Right lobe of liver (tissue), 6 donors: ENCODE data around the gene ETV3L. TPM values are rescaled to one million over a fixed set of nuclear protein-coding genes. Genes with fewer than 3 reads are reported as not detected.

Experiments used
- ATAC-seq, 4 donors: fragments of 200-7000 bp; cut with Tn5 transposase; one replicate each; pipeline ENCODE4 v1.9.1; 2020; ENCODE audit warnings: mild to moderate bottlenecking in 4 of 4, moderate library complexity in 4 of 4
- DNase-seq, 3 donors: peaks; one replicate each; pipeline ENCODE4 v3.0.0-alpha.2; 2020
- H3K27ac ChIP-seq, 3 donors: fragments of 200-600 bp; one replicate each; pipeline ENCODE4 v1.8.0; 2022
- H3K27me3 ChIP-seq, 2 donors: fragments of 200-600 bp; one replicate each; pipeline ENCODE4 v1.8.0; 2022
- H3K36me3 ChIP-seq, 4 donors: fragments of 200-600 bp; sonication (generic) in 1 of 4; one replicate each; pipeline versions ENCODE4 v1.5.1 to v1.8.0; 2017 to 2022; ENCODE audit warnings: control low read depth in 1 of 4
- H3K4me1 ChIP-seq, 4 donors: fragments of 200-600 bp; sonication (generic) in 1 of 4; one replicate each; pipeline versions ENCODE4 v1.5.1 to v1.8.0; 2017 to 2022; ENCODE audit warnings: control low read depth in 1 of 4
- H3K4me3 ChIP-seq, 3 donors: fragments of 200-600 bp; one replicate each; pipeline ENCODE4 v1.8.0; 2022
- H3K9me3 ChIP-seq, 4 donors: fragments of 200-600 bp; sonication (generic) in 1 of 4; one replicate each; pipeline versions ENCODE4 v1.5.1 to v1.8.0; 2017 to 2022; ENCODE audit warnings: control low read depth in 1 of 4
- CTCF ChIP-seq, 4 donors: fragments of 200-600 bp in 3 of 4; fragments of 450-650 bp in 1 of 4; IDR thresholded peaks; one replicate each; pipeline versions ENCODE4 v1.5.1 to v1.8.0; 2016 to 2022; ENCODE audit warnings: antibody characterized with exemption in 4 of 4, mild to moderate bottlenecking in 2 of 4
- POLR2A ChIP-seq: fragments of 450-650 bp; IDR thresholded peaks from one replicate; pipeline ENCODE4 v1.6.1; 2017; ENCODE audit warnings: antibody characterized with exemption, mild to moderate bottlenecking
- whole genome bisulfite sequencing: methylation state at CpG from one replicate; pipeline ENCODE4 v1.1.6; 2018; ENCODE audit warnings: low coverage, low lambda C conversion rate; ENCODE audit not compliant: insufficient coverage; ENCODE audit errors: missing lambda C conversion rate; 5-methylcytosine and 5-hydroxymethylcytosine counted together
- intact Hi-C, 2 donors: fragments of 100-400 bp; cut with DNase I; formaldehyde crosslinking; loops; one replicate each; pipeline versions ENCODE4 v1.11.2 to v1.14.1; 2022
- total RNA-seq, 6 experiments: library from RNA; depleted of rRNA in 2 of 6; stranded (reverse); fragments of >200 nt in 2 of 6; fragmentation: NEBNext Ultra II Directional in 3 of 6; extraction: Animal tissue kit (Norgen Biotek cat#: 25700) in 3 of 6; gene quantifications; one replicate each; pipeline versions ENCODE4 v1.1.0 to v1.2.4, GENCODE V29; 2016 to 2023
- donor health status: DM: no; HTN: yes; CAD: no.
- donor health status: DM: no; HTN: no; CAD: no.
- donor health status: DM: no; HTN: no; CAD: no.
- donor health status: DM: no; HTN: yes; CAD: no.
- donor health status: DM: no; HTN: yes; CAD: no.

ETV3L gene
- total RNA-seq, 6 experiments from 2014 or later, result not detected

DNA sequence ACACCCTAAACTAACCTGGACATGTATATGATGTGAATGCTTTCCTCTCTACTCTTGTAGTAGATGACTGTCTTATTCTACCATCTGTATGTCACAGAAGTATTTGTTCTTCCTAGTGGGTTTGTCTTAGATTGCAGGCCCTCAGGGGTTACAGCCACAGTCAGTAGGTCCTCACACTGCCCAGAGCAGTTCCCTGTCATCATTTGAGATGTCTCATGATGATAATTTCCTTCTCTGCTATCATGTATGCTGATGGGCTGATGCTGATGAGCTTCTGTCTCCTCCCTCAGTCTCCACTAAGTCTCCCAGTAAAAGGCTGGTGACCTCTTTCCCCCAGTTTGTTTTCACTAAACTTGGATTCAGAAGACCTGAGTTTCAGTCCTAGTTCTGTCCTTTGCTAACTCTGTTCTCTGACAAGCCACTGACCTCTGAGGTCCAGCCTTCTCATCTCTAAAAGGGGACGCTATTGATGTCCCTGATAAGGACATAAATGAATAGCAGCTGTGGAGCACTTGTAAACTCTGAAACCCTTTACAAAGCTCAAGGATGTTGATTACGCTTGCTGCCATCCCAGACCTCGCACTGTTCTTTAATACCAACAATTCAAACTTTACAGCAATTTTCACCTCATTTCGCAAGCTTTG is 41.7 kb upstream of the ETV3L start:
- no peaks in the 10 kb centered on the region for H3K9me3 ChIP-seq

GRCh38 chr1:157140063-157140588 is 40.5 kb upstream of the ETV3L start:
- TF ChIP-seq CTCF (IDR thresholded peaks at IDR 0.05) (no peak), POLR2A (no peak)
- Histone ChIP-seq H3K27me3 (no peaks in the 10 kb centered on the region), H3K4me1 (peaks cover 0 to 25% (median 9%) of the 10 kb centered on the region in 4 donors), H3K9me3 (no peaks in the 10 kb centered on the region), H3K4me3 (no peak overlapping the region), H3K27ac (no peak overlapping the region), H3K36me3 (peaks cover 0 to 8% (median 3%) of the 10 kb centered on the region in 4 donors)
- WGBS, result 52% methylated on average over 2 of the region's 2 CpGs
- DNase-seq, result no peak
- no peak for ATAC-seq
- intact Hi-C loops, result no loop called here

More for the DNA sequence above, 41.7 kb upstream of the ETV3L start:
- Histone ChIP-seq H3K4me1 (peaks cover 0 to 14% (median 4%) of the 10 kb centered on the region in 4 donors), H3K4me3 (no peak overlapping the region), H3K36me3 (no peaks in the 10 kb centered on the region), H3K27me3 (no peaks in the 10 kb centered on the region), H3K27ac (no peak overlapping the region)
- intact Hi-C loops, result no loop called here
- ATAC-seq (no peak), DNase-seq (no peak)
- WGBS, result 97% methylated on average over 4 of the region's 4 CpGs
- TF ChIP-seq POLR2A (no peak), CTCF (IDR thresholded peaks at IDR 0.05) (no peak)

GRCh38 chr1:157139052-157139715 is 39.6 kb upstream of the ETV3L start:
- peaks cover 0 to 25% (median 9%) of the 10 kb centered on the region in 4 donors for H3K4me1 ChIP-seq
- no peaks in the 10 kb centered on the region for H3K27me3 ChIP-seq
- H3K27ac ChIP-seq, result peak overlapping the region; percentile 94 to 96 (median 95)
- H3K4me3 ChIP-seq, result peak overlapping the region; percentile 73 to 90 (median 88)
- TF ChIP-seq POLR2A (no peak), CTCF (IDR thresholded peaks at IDR 0.05) (no peak)
- DNase-seq (no peak), ATAC-seq (no peak)
- no peaks in the 10 kb centered on the region for H3K9me3 ChIP-seq
- 31% methylated on average over 9 of the region's 9 CpGs for WGBS
- intact Hi-C loops, result no loop called here
- peaks cover 0 to 18% (median 11%) of the 10 kb centered on the region in 4 donors for H3K36me3 ChIP-seq

DNA sequence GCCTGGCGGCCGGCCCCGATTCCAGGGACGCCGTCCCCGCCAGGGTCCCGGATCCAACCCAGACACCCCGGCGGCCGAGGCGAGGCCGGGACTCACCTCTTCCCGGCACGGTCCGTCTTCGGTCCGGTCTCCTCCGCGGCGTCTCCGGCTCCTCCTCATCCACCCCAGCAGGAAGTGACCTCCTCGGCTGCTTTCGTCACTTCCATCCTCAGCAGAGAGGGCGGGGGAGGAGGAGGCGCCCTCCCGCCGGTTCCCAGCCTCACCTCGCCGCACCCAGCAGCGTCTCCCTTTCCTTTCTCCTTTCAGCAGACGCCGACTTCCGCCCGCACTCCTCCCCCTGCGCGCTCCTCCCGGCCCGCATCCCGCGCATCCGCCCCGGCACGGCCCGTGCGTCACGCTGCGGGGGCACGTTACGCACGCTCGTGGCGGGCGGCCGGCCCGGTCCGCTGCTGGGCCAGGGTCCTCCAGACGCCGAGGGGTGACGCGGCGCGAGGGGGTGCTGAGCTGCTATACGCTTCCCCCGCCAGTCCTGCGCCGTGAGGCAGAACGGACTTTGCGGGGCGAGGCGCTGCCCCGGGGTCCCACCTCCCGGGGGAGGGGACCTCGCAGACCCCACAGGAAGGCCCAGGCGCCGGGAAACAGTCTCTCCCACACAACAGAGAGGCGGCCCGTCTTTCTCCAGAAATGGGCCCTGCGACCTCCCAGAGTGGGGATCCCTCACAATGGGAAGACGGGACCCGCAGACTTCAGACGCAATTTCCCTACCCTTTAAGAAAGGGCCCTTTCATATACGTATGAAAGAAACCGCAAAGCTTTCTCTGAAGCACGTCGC is 38.8 kb upstream of the ETV3L start, which contains the start of gene ETV3:
Gene ETV3 (minus strand): TSS at position 176 of the 832 bp plus-strand sequence. CDS start 2,043 bp downstream, outside the sequence.
- peak; percentile 90 to 92 (median 91) for DNase-seq
- H3K4me3 ChIP-seq, result peak within 1 kb of the TSS; percentile 73 to 90 (median 88)
- ATAC-seq, result peak; percentile 94 to 98 (median 95)
- no peaks in the 10 kb centered on the region for H3K9me3 ChIP-seq
- whole genome bisulfite sequencing, result 6% methylated on average over 6 of the region's 85 CpGs
- peaks cover 2 to 25% (median 15%) of the 10 kb centered on the region in 4 donors for H3K36me3 ChIP-seq
- TF ChIP-seq CTCF (IDR thresholded peaks at IDR 0.05) (no peak), POLR2A (peak; percentile 94)
- no peaks in the 10 kb centered on the region for H3K27me3 ChIP-seq
- intact Hi-C loops, result no loop called here
- H3K27ac ChIP-seq, result peak within 1 kb of the TSS; percentile 94 to 96 (median 95)
- H3K4me1 ChIP-seq, result peaks cover 0 to 25% (median 9%) of the 10 kb centered on the region in 4 donors
